Measurements from ENCODE around the gene C22orf23. TPM values are rescaled to one million over a fixed set of nuclear protein-coding genes. Genes with fewer than 3 reads are reported as not detected.

C22orf23 gene
- total and polyA plus RNA-seq, 9 donors, result 0.28 to 2.6 (median 0.77) TPM

DNA sequence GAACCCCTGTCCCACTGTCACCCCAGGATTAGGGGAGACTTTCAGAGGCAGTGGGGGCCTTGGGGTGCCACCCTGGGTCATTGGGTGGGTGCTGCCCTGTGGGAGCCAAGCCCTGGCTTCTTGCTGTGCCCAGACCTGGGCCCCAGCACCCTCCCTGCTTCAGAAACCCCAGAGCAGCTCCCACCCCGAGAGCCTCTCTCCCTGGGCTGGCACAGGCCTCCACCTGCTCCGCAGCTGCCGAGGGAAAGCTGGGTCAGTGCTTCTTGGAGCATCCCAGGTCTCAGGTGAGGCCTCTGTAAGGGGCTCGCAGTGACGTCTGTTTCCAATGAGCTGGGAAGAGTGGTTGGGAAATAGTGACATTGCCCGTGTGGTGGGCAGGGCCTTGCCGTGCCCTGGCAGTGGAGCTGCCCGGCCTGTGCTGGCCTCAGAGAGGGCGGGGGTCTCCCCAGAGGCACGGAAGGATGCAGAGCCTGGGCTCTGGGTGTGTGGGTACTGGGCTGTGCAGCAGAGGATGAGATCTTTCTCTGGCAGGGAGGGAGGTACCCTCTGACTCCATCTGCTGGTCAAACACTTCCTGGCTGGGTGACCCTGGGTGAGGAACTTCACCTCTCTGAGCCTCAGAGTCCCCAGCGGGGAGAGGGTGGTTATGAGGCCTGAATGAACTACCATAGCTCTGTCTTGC lies 23.0 kb downstream of the C22orf23 start:
- TF ChIP-seq POLR2A (IDR thresholded peaks at IDR 0.05), result no peak
- TF ChIP-seq, protein P1, sequence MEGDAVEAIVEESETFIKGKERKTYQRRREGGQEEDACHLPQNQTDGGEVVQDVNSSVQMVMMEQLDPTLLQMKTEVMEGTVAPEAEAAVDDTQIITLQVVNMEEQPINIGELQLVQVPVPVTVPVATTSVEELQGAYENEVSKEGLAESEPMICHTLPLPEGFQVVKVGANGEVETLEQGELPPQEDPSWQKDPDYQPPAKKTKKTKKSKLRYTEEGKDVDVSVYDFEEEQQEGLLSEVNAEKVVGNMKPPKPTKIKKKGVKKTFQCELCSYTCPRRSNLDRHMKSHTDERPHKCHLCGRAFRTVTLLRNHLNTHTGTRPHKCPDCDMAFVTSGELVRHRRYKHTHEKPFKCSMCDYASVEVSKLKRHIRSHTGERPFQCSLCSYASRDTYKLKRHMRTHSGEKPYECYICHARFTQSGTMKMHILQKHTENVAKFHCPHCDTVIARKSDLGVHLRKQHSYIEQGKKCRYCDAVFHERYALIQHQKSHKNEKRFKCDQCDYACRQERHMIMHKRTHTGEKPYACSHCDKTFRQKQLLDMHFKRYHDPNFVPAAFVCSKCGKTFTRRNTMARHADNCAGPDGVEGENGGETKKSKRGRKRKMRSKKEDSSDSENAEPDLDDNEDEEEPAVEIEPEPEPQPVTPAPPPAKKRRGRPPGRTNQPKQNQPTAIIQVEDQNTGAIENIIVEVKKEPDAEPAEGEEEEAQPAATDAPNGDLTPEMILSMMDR (IDR thresholded peaks at IDR 0.05), result no peak
- TF ChIP-seq EP300 (IDR thresholded peaks at IDR 0.05), result no peak
- Histone ChIP-seq H3K36me3 (no peaks in the 10 kb centered on the region), H3K27me3 (no peaks in the 10 kb centered on the region), H3K4me3 (no peak overlapping the region), H3K4me1 (ENCODE audit: insufficient read depth) (peaks cover 11% of the 10 kb centered on the region), H3K9me3 (no peaks in the 10 kb centered on the region), H3K27ac (no peak overlapping the region)
- WGBS, 3 donors, result 68 to 71% (median 69%) methylated on average over 11 of the region's 11 CpGs
- no peak for DNase-seq
- intact Hi-C loops (cut with DNase I), result loop anchor here in 2 of 4 donors (5.0 to 10.0 kb wide), 3 partner anchors 33 to 116 kb away; no protein-coding TSS in a partner anchor

DNA sequence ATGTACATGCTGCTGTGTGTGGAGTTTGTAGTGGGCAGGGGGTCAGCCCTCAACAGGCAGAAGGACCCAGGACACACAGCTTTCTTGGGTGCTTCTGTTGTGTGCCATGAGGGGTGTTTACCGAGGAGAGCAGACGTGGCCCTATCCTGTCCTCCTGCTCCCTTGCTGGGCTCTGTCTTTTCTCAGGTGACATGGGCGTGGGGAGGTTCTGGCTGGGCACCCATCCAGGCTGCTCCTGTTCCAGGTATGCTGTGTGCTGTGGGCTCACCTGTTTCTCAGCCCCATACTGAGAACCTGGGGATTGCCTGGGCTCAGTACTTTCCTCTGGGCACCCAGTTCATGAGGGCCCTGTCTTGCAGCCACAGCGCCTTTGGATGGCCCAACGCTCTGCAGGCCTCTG lies 24.0 kb downstream of the C22orf23 start:
- intact Hi-C loops (cut with DNase I), result loop anchor here in 1 of 4 donors (10.0 kb wide), 1 partner anchor 115 kb away; no protein-coding TSS in a partner anchor
- 94 to 95% (median 94%) methylated on average over 5 of the region's 5 CpGs for WGBS, 3 donors
- H3K4me1 ChIP-seq (ENCODE audit: insufficient read depth), result peaks cover 11% of the 10 kb centered on the region
- no peaks in the 10 kb centered on the region for H3K9me3 ChIP-seq
- no peak for DNase-seq
- no peaks in the 10 kb centered on the region for H3K27me3 ChIP-seq
- H3K36me3 ChIP-seq, result no peaks in the 10 kb centered on the region
- no peak overlapping the region for H3K4me3 ChIP-seq
- TF ChIP-seq, protein P1 (IDR thresholded peaks at IDR 0.05), result no peak
- TF ChIP-seq POLR2A (IDR thresholded peaks at IDR 0.05), result no peak
- no peak for TF ChIP-seq EP300 (IDR thresholded peaks at IDR 0.05)
- peak overlapping the region in 1 of 2 donors; percentile 6 for H3K27ac ChIP-seq

DNA sequence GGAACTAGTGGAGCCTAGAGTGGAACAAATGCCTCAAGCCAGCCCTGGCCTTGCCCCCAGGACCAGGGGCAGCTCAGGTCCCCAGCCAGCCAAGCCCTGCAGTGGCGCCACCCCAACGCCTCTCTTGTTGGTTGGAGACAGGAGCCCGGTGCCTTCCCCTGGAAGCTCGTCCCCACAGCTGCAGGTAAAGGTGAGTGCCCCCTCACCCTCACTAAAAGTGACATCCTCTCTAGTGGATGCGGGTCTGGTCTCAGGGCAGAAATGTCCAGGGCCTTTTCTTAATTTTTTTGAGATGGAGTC lies 25.8 kb downstream of the C22orf23 start:
- Histone ChIP-seq H3K27ac (no peak overlapping the region), H3K4me1 (ENCODE audit: insufficient read depth) (no peaks in the 10 kb centered on the region), H3K36me3 (no peaks in the 10 kb centered on the region), H3K27me3 (no peaks in the 10 kb centered on the region), H3K4me3 (no peak overlapping the region), H3K9me3 (no peaks in the 10 kb centered on the region)
- 94 to 97% (median 96%) methylated on average over 4 to 5 of the region's 5 CpGs for WGBS, 3 donors
- TF ChIP-seq EP300 (IDR thresholded peaks at IDR 0.05) (no peak), POLR2A (IDR thresholded peaks at IDR 0.05) (no peak)
- TF ChIP-seq, protein P1 (IDR thresholded peaks at IDR 0.05), result no peak
- no peak for DNase-seq
- intact Hi-C loops (cut with DNase I), result loop anchor here in 1 of 4 donors (10.0 kb wide), 1 partner anchor 113 kb away; no protein-coding TSS in a partner anchor

DNA sequence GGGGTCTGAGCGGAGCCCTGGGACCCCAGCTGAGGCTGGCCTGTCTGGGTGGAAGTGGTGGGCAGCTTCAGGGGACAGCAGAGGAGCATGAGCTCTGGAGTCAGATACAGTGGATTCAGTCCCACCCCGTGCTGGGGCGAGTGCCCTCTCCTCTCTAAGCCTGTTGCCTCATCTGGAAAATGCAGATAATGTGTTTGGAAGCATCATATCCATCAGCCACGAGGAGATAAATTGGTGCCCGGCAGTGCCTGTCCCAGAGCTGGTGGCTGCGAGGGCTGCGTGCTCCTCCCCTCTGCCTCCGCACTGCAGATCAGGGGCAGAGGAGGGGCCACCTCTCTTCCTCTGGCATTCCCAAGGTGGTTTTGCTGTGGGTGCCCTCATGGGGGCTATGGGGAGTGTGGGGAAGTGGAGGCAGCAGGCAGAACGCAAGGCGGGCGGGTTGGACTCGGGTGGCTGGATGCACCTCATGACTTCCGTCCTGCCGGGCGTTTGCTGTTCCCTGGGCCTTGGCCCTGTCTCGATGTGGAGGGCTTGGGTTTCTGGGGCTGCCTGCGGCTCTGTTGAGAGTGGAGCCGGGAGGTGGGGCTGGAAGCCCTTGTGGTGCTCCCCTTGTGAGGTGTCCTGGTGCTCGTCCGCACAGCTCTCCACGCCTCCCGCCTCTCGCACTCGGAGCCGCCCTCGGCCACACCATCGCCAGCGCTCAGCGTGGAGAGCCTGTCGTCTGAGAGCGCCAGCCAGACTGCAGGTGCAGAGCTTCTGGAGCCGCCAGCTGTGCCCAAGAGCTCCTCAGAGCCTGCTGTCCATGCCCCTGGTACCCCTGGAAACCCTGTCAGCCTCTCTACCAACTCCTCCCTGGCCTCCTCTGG lies 26.4 kb downstream of the C22orf23 start:
- DNase-seq, result no peak
- no peaks in the 10 kb centered on the region for H3K36me3 ChIP-seq
- intact Hi-C loops (cut with DNase I), result loop anchor here in 1 of 4 donors (10.0 kb wide), 1 partner anchor 112 kb away; no protein-coding TSS in a partner anchor
- H3K27me3 ChIP-seq, result no peaks in the 10 kb centered on the region
- H3K27ac ChIP-seq, result no peak overlapping the region
- 92 to 93% (median 93%) methylated on average over 32 of the region's 32 CpGs for WGBS, 3 donors
- H3K9me3 ChIP-seq, result no peaks in the 10 kb centered on the region
- TF ChIP-seq POLR2A (IDR thresholded peaks at IDR 0.05) (no peak), EP300 (IDR thresholded peaks at IDR 0.05) (no peak)
- TF ChIP-seq, protein P1 (IDR thresholded peaks at IDR 0.05), result no peak
- H3K4me3 ChIP-seq, result no peak overlapping the region
- no peaks in the 10 kb centered on the region for H3K4me1 ChIP-seq (ENCODE audit: insufficient read depth)

Data from ovary (tissue), 9 donors.